ENCODE data around the gene STON1.

GRCh38 chr2:48635786-48636185 lies 105.8 kb downstream of the STON1 start:
- TF ChIP-seq POLR2A (IDR thresholded peaks at IDR 0.05) = no peak
- TF ChIP-seq CTCF (IDR thresholded peaks at IDR 0.05) = no peak
